ENCODE measurements around the gene MB21D2.

GRCh38 chr3:192845526-192845855, 72.2 kb downstream of the MB21D2 start:
- TF ChIP-seq CTCF (optimal IDR thresholded peaks at IDR 0.05 in 1 of 3, IDR thresholded peaks at IDR 0.05 in 1 of 3, conservative IDR thresholded peaks at IDR 0.05 in 1 of 3; ENCODE audit: extremely low read depth in 1 of 3, insufficient read depth in 2 of 3, low read length in 3 of 3) (no peak), EZH2 (IDR thresholded peaks at IDR 0.05; ENCODE audit: low read length) (no peak)
